HCT116 (cell line): Measurements from ENCODE around the gene SLCO4A1. TPM values are rescaled to one million over a fixed set of nuclear protein-coding genes. Genes with fewer than 3 reads are reported as not detected.

Experiments
- ATAC-seq: fragments of 200-7000 bp; cut with Tn5 transposase; 2 replicates; pipeline ENCODE4 v1.9.1; 2020; ENCODE audit warnings: mild to moderate bottlenecking, moderate library complexity
- BruUV-seq: library from RNA; stranded (reverse); fragments of 400-500 nt; replicated peaks from 2 replicates; lab custom pipeline; 2021; lab: Mats Ljungman, UMichigan
- CTCF ChIA-PET: fragments of 300-600 bp; sonication (Branson Sonifier 250); formaldehyde crosslinking; loops from one replicate; lab custom pipeline; 2021; ENCODE audit warnings: antibody characterized with exemption; lab: Charles Lee
- POLR2A ChIA-PET: fragments of 300-600, 350-600 bp; sonication (Branson Sonifier 250); formaldehyde crosslinking; loops from one replicate; lab custom pipeline; 2021; ENCODE audit warnings: antibody characterized with exemption; lab: Charles Lee
- RAD21 ChIA-PET, 2 experiments: fragments of 300-600 bp; sonication (Branson Sonifier 250); formaldehyde crosslinking; loops; one replicate each; lab custom pipeline; 2023; ENCODE audit warnings: low total read pairs in 2 of 2; ENCODE audit not compliant: uncharacterized antibody in 2 of 2, unreplicated experiment in 2 of 2, low non-redundant PET in 1 of 2; lab: Charles Lee
- DNase-seq: peaks from one replicate; pipeline ENCODE4 v3.0.0-alpha.2; 2010; ENCODE audit warnings: low read depth, low spot score
- H2AFZ ChIP-seq: fragments of 200-600 bp; shearing (Covaris generic), sonication (generic); 2 replicates; pipeline ENCODE4 v1.6.1; 2017; ENCODE audit warnings: low read depth, mixed run types, mixed read lengths, antibody characterized with exemption, low read length; ENCODE audit not compliant: poor library complexity, severe bottlenecking
- H3K27ac ChIP-seq: 2 replicates; pipeline ENCODE4 v1.5.1; 2012; ENCODE audit warnings: low read depth, low read length
- H3K27me3 ChIP-seq: fragments of 200-600 bp; sonication (generic); 2 replicates; pipeline ENCODE4 v1.6.1; 2016; ENCODE audit warnings: mixed run types, low read length, mixed read lengths; ENCODE audit not compliant: insufficient read depth
- H3K36me3 ChIP-seq, 2 experiments: fragments of 200-500 bp in 1 of 2; fragments of 200-600 bp in 1 of 2; sonication (Bioruptor generic) in 1 of 2; sonication (generic) in 1 of 2; 2 replicates each; pipeline versions ENCODE4 v1.5.1 to v1.6.1; 2014 to 2016; ENCODE audit warnings: low read length in 2 of 2, inconsistent platforms in 1 of 2, mixed read lengths in 1 of 2, mixed run types in 1 of 2; ENCODE audit not compliant: insufficient read depth in 2 of 2, control insufficient read depth in 1 of 2
- H3K4me1 ChIP-seq, 2 experiments: fragments of 200-600 bp in 1 of 2; sonication (generic) in 1 of 2; 2 replicates each; pipeline versions ENCODE4 v1.5.1 to v1.6.1; 2012 to 2017; ENCODE audit warnings: low read length in 2 of 2, inconsistent platforms in 1 of 2, mild to moderate bottlenecking in 1 of 2, mixed read lengths in 1 of 2, mixed run types in 1 of 2, moderate library complexity in 1 of 2; ENCODE audit not compliant: insufficient read depth in 2 of 2, control insufficient read depth in 1 of 2
- H3K4me2 ChIP-seq: fragments of 200-600 bp; sonication (generic); 2 replicates; pipeline ENCODE4 v1.6.1; 2017; ENCODE audit warnings: mixed run types, low read length, mixed read lengths
- H3K4me3 ChIP-seq, 2 experiments: fragments of 200-600 bp in 1 of 2; sonication (generic) in 1 of 2; replicated peaks in 1 of 2; 2 replicates each; pipeline ENCODE4 v1.5.1; 2011 to 2016; ENCODE audit warnings: low read length in 2 of 2, control low read depth in 1 of 2, low read depth in 1 of 2, mild to moderate bottlenecking in 1 of 2, mixed read lengths in 1 of 2, mixed run types in 1 of 2
- H3K79me2 ChIP-seq: fragments of 200-600 bp; sonication (generic); 2 replicates; pipeline ENCODE4 v1.6.1; 2017; ENCODE audit warnings: mild to moderate bottlenecking, mixed run types, low read length, moderate library complexity, mixed read lengths; ENCODE audit not compliant: insufficient read depth
- H3K9ac ChIP-seq: fragments of 200-600 bp; sonication (generic); 2 replicates; pipeline ENCODE4 v1.6.1; 2016; ENCODE audit warnings: low read length, mixed read lengths
- H3K9me2 ChIP-seq: fragments of 200-600 bp; sonication (generic), shearing (Covaris generic); 2 replicates; pipeline ENCODE4 v1.6.1; 2017; ENCODE audit warnings: mixed run types, mild to moderate bottlenecking, moderate library complexity; ENCODE audit not compliant: insufficient read depth
- H3K9me3 ChIP-seq, 2 experiments: fragments of 200-500 bp in 1 of 2; fragments of 200-600 bp in 1 of 2; sonication (Bioruptor generic) in 1 of 2; sonication (generic) in 1 of 2; 2 replicates each; pipeline ENCODE4 v1.6.1; 2014 to 2017; ENCODE audit warnings: low read length in 2 of 2, mixed read lengths in 2 of 2, inconsistent platforms in 1 of 2, low read depth in 1 of 2, mild to moderate bottlenecking in 1 of 2, mixed run types in 1 of 2, moderate library complexity in 1 of 2; ENCODE audit not compliant: control insufficient read depth in 1 of 2, insufficient read depth in 1 of 2
- H4K20me1 ChIP-seq: fragments of 200-600 bp; sonication (generic), shearing (Covaris generic); 2 replicates; pipeline ENCODE4 v1.6.1; 2017; ENCODE audit warnings: mixed run types, mild to moderate bottlenecking, moderate library complexity; ENCODE audit not compliant: insufficient read depth
- CBX3 ChIP-seq: IDR thresholded peaks from 2 replicates; pipeline ENCODE4 v1.6.1; 2012; ENCODE audit warnings: low read depth
- CEBPB ChIP-seq: IDR thresholded peaks from 2 replicates; pipeline ENCODE4 v1.6.1; 2012; ENCODE audit warnings: low read depth
- FOSL1 ChIP-seq: IDR thresholded peaks from 2 replicates; pipeline ENCODE4 v1.6.1; 2012; ENCODE audit warnings: low read depth
- POLR2A ChIP-seq: IDR thresholded peaks from 2 replicates; pipeline ENCODE4 v1.7.0; 2011; ENCODE audit warnings: borderline replicate concordance; ENCODE audit not compliant: insufficient read depth, insufficient read length; ENCODE audit errors: extremely low read depth
- SRF ChIP-seq: IDR thresholded peaks from 2 replicates; pipeline ENCODE4 v1.6.1; 2012; ENCODE audit warnings: low read depth
- TCF7L2 ChIP-seq: IDR thresholded peaks from 2 replicates; pipeline ENCODE4 v1.7.0; 2011; ENCODE audit warnings: borderline replicate concordance, inconsistent platforms; ENCODE audit not compliant: insufficient read depth, insufficient read length; ENCODE audit errors: extremely low read depth
- YY1 ChIP-seq: IDR thresholded peaks from 2 replicates; pipeline ENCODE4 v1.6.1; 2011; ENCODE audit warnings: low read length, low read depth, moderate library complexity, mild to moderate bottlenecking; ENCODE audit not compliant: insufficient replicate concordance; ENCODE audit errors: extremely low read depth
- ZFX ChIP-seq: fragments of 450-650 bp; IDR thresholded peaks from 2 replicates; pipeline ENCODE4 v1.6.1; 2017
- ZNF274 ChIP-seq: fragments of 200-500 bp; sonication (Bioruptor generic); IDR thresholded peaks from 2 replicates; pipeline ENCODE4 v1.6.1; 2014; ENCODE audit warnings: mild to moderate bottlenecking, low read depth, low read length, inconsistent platforms
- intact Hi-C: fragments of 100-400 bp; cut with micrococcal nuclease; formaldehyde crosslinking; loops from 2 replicates; pipeline ENCODE4 v1.10.0; 2022
- total RNA-seq: library from RNA; stranded (reverse); gene quantifications from one replicate; pipeline ENCODE4 v1.2.1, GENCODE V29; 2021; ENCODE audit not compliant: unreplicated experiment
- TF ChIP-seq, protein P1 (sequence below): IDR thresholded peaks from 2 replicates; pipeline ENCODE4 v1.6.1; 2011; ENCODE audit warnings: mild to moderate bottlenecking, low read length, moderate library complexity; ENCODE audit not compliant: insufficient replicate concordance; ENCODE audit errors: extremely low read depth
- TF ChIP-seq, protein P2 (sequence below): IDR thresholded peaks from 2 replicates; pipeline ENCODE4 v1.6.1; 2012

SLCO4A1 gene
- total RNA-seq, 1 experiment from 2014 or later, result 107 TPM

DNA sequence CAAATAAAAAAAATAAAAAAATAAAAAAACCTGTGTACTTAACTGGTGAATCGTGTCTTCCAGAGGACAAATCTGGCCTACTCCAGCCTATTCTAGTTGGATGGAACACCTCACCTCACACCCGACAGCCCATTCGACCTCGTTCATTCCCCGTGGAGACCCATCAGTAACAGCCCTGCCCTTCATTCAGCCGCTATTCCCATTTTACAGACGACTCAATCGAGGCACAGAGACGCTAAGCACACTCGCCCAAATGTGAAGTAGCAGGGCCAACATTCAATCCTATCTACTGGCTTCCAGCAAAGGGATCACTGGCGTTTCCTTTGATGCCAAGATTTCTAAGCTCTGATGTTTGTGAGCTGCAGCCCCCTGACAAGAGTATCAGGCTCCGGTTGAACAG is 64.6 kb downstream of the SLCO4A1 start:
- H3K9ac ChIP-seq, result peak overlapping the region; percentile 91
- H3K9me3 ChIP-seq, result no peaks in the 10 kb centered on the region
- H3K36me3 ChIP-seq, result peaks cover 0 to 20% of the 10 kb centered on the region in 2 experiments; a peak in 2 of 4 replicates
- CTCF ChIA-PET, result no interaction called here
- TF ChIP-seq CEBPB (no peak), FOSL1 (no peak), ZFX (no peak), YY1 (no peak), POLR2A (no peak), ZNF274 (no peak), TCF7L2 (no peak), CBX3 (no peak), SRF (no peak)
- TF ChIP-seq, protein P1, sequence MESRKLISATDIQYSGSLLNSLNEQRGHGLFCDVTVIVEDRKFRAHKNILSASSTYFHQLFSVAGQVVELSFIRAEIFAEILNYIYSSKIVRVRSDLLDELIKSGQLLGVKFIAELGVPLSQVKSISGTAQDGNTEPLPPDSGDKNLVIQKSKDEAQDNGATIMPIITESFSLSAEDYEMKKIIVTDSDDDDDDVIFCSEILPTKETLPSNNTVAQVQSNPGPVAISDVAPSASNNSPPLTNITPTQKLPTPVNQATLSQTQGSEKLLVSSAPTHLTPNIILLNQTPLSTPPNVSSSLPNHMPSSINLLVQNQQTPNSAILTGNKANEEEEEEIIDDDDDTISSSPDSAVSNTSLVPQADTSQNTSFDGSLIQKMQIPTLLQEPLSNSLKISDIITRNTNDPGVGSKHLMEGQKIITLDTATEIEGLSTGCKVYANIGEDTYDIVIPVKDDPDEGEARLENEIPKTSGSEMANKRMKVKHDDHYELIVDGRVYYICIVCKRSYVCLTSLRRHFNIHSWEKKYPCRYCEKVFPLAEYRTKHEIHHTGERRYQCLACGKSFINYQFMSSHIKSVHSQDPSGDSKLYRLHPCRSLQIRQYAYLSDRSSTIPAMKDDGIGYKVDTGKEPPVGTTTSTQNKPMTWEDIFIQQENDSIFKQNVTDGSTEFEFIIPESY, result no peak
- TF ChIP-seq, protein P2, sequence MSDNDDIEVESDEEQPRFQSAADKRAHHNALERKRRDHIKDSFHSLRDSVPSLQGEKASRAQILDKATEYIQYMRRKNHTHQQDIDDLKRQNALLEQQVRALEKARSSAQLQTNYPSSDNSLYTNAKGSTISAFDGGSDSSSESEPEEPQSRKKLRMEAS, result no peak
- intact Hi-C loops, result no loop called here
- peaks cover 3% of the 10 kb centered on the region; the same call in 1 of the 2 replicates for H4K20me1 ChIP-seq
- H3K4me1 ChIP-seq, result peaks cover 56 to 75% of the 10 kb centered on the region in 2 experiments
- RAD21 ChIA-PET, result interaction anchor here (0.7 to 1.8 kb wide), 3 partner anchors 29 to 34 kb away, joined by 4 to 7 read pairs (median 6); no protein-coding TSS in a partner anchor
- no TSS peak for BruUV-seq
- peak overlapping the region; percentile 98 for H3K4me2 ChIP-seq
- H3K4me3 ChIP-seq, result no peak overlapping the region
- no peak overlapping the region for H2AFZ ChIP-seq
- POLR2A ChIA-PET, result interaction anchor here (0.6 to 2.8 kb wide), 5 partner anchors 12 to 83 kb away, joined by 3 to 14 read pairs (median 7); no protein-coding TSS in a partner anchor
- DNase-seq, result no peak
- H3K79me2 ChIP-seq, result peaks cover 57% of the 10 kb centered on the region
- ATAC-seq, result no peak
- peak overlapping the region; percentile 100; the same call in 1 of the 2 replicates for H3K27ac ChIP-seq
- no peaks in the 10 kb centered on the region for H3K27me3 ChIP-seq
- H3K9me2 ChIP-seq, result no peaks in the 10 kb centered on the region
